IPS DF 6.9 (cell line): Measurements from ENCODE around the gene LASP1NB.
"Not testable (repeated sequence)": the region's sequence is repeated elsewhere in the genome, so short reads cannot be mapped to it uniquely, and the experiment has no call there.

Experiments
- DNase-seq: peaks from one replicate; pipeline ENCODE4 v3.0.0-alpha.2; 2013; ENCODE audit warnings: low read depth, low spot score
- H3K27ac ChIP-seq: one replicate; pipeline ENCODE4 v1.5.1; 2013; ENCODE audit warnings: low read length, control low read depth
- H3K27me3 ChIP-seq: 2 replicates; pipeline ENCODE4 v1.6.1; 2013; ENCODE audit warnings: mild to moderate bottlenecking, low read length; ENCODE audit not compliant: control insufficient read depth, insufficient read depth
- H3K36me3 ChIP-seq: 2 replicates; pipeline ENCODE4 v1.6.1; 2013; ENCODE audit warnings: low read length; ENCODE audit not compliant: control insufficient read depth, insufficient read depth
- H3K4me1 ChIP-seq: 2 replicates; pipeline ENCODE4 v1.6.1; 2013; ENCODE audit warnings: low read length; ENCODE audit not compliant: control insufficient read depth, insufficient read depth
- H3K4me3 ChIP-seq: 2 replicates; pipeline ENCODE4 v1.5.1; 2013; ENCODE audit warnings: mild to moderate bottlenecking, low read length
- H3K9me3 ChIP-seq: 2 replicates; pipeline ENCODE4 v1.6.1; 2013; ENCODE audit warnings: low read length, inconsistent platforms; ENCODE audit not compliant: control insufficient read depth, insufficient read depth
- WGBS: extraction: QIAGEN DNeasy Blood & Tissue Kit; methylation state at CpG from one replicate; pipeline ENCODE4 v1.1.7; 2013; ENCODE audit warnings: mixed read lengths, missing lambda C conversion rate; ENCODE audit not compliant: insufficient read length, insufficient coverage; 5-methylcytosine and 5-hydroxymethylcytosine counted together

The LASP1NB gene

DNA sequence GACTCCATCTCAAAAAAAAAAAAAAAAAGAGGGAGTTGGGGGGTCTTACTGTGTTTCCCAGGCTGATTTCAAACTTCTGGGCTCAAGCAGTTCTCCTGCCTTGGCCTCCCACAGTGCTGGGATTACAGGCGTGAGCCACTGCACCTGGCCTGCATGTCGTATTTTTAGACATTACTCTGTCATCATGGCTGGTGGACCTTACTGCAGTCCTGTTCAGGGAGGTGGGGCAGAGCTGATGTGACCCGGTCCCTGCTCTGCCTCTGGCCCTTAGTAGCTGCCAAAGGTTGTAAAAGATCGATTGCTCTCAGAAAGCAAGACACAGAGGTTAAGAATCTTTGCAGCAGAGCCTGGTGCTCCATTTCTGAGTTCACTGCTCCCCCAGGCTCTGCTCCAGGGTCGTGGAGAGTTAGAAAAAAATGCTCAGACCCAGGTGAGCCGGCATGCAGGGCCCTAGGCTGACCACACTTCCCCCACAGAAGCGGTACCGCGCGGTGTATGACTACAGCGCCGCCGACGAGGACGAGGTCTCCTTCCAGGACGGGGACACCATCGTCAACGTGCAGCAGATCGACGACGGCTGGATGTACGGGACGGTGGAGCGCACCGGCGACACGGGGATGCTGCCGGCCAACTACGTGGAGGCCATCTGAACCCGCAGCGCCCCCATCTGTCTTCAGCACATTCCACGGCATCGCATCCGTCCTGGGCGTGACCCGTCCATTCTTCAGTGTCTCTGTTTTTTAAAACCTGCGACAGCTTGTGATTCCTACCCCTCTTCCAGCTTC, 7.1 kb upstream of the LASP1NB start:
- Histone ChIP-seq H3K27ac (no peak overlapping the region), H3K4me3 (no peak overlapping the region), H3K36me3 (peaks cover 17% of the 10 kb centered on the region; the same call in 1 of the 2 replicates), H3K9me3 (no peaks in the 10 kb centered on the region), H3K4me1 (0 out of 2 replicates have a peak, but pooled peaks cover 2% of the 10 kb centered on the region), H3K27me3 (no peaks in the 10 kb centered on the region)
- no peak for DNase-seq
- no CpG with 5 or more reads among the region's 37 CpGs for WGBS

DNA sequence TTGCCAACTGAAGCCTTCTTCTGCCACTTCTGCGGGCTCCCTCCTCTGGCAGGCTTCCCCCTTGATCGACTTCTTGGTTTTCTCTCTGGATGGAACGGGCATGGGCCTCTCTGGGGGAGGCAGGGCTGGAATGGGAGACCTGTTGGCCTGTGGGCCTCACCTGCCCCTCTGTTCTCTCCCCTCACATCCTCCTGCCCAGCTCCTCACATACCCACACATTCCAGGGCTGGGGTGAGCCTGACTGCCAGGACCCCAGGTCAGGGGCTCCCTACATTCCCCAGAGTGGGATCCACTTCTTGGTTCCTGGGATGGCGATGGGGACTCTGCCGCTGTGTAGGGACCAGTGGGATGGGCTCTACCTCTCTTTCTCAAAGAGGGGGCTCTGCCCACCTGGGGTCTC, 6.5 kb upstream of the LASP1NB start:
- Histone ChIP-seq H3K4me1 (0 out of 2 replicates have a peak, but pooled peaks cover 2% of the 10 kb centered on the region), H3K9me3 (no peaks in the 10 kb centered on the region), H3K4me3 (no peak overlapping the region), H3K36me3 (peaks cover 16% of the 10 kb centered on the region; the same call in 1 of the 2 replicates), H3K27ac (no peak overlapping the region), H3K27me3 (no peaks in the 10 kb centered on the region)
- DNase-seq, result no peak
- no CpG with 5 or more reads among the region's 5 CpGs for WGBS

DNA sequence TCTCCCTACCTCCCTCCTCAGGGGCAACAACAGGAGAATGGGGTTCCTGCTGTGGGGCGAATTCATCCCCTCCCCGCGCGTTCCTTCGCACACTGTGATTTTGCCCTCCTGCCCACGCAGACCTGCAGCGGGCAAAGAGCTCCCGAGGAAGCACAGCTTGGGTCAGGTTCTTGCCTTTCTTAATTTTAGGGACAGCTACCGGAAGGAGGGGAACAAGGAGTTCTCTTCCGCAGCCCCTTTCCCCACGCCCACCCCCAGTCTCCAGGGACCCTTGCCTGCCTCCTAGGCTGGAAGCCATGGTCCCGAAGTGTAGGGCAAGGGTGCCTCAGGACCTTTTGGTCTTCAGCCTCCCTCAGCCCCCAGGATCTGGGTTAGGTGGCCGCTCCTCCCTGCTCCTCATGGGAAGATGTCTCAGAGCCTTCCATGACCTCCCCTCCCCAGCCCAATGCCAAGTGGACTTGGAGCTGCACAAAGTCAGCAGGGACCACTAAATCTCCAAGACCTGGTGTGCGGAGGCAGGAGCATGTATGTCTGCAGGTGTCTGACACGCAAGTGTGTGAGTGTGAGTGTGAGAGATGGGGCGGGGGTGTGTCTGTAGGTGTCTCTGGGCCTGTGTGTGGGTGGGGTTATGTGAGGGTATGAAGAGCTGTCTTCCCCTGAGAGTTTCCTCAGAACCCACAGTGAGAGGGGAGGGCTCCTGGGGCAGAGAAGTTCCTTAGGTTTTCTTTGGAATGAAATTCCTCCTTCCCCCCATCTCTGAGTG, 5.9 kb upstream of the LASP1NB start:
- H3K36me3 ChIP-seq, result peaks cover 10% of the 10 kb centered on the region; the same call in 1 of the 2 replicates
- no CpG with 5 or more reads among the region's 16 CpGs for WGBS

GRCh38 chr17:38920374-38921291, 4.8 kb upstream of the LASP1NB start:
- Histone ChIP-seq H3K36me3 (0 out of 2 replicates have a peak, but pooled peaks cover 2% of the 10 kb centered on the region), H3K27me3 (no peaks in the 10 kb centered on the region), H3K27ac (no peak overlapping the region), H3K9me3 (no peaks in the 10 kb centered on the region), H3K4me1 (0 out of 2 replicates have a peak, but pooled peaks cover 2% of the 10 kb centered on the region), H3K4me3 (no peak overlapping the region)
- no CpG with 5 or more reads among the region's 9 CpGs for WGBS
- no peak for DNase-seq

More for the DNA sequence above, 5.9 kb upstream of the LASP1NB start:
- DNase-seq, result no peak
- Histone ChIP-seq H3K4me1 (0 out of 2 replicates have a peak, but pooled peaks cover 2% of the 10 kb centered on the region), H3K4me3 (no peak overlapping the region), H3K9me3 (no peaks in the 10 kb centered on the region), H3K27me3 (no peaks in the 10 kb centered on the region), H3K27ac (no peak overlapping the region)

DNA sequence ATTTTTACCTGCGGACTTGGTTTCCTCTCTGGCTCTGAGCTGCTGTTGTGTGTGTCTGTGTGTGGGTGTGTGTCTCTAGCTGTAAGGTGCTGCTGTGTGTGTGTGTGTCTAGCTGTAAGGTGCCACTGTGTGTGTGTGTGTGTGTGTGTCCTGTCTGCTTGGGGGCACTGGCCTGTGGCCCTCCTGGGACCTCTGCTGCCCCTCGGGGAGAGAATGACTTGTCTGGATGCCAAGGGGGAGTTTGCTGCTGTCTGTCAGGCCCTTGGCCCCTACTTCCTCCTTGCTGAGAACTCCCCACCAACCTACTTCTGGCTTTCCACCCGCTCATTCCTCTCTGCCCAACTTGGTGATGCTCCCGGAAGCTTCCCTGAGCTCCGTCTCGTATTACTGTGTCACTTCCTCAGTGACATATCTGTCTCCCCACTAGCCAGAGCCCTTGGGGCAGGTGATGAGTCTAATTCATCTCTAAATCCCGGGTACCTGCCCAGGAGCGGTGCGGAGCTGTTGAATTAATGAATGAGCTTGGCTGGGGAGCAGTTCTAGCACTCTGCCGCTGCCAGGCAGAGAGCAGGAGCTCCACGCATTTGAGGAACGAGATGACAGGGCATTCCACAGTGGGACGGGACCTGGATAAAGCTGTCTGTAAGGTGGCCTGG, 3.5 kb upstream of the LASP1NB start:
- no CpG with 5 or more reads among the region's 13 CpGs for WGBS
- DNase-seq, result no peak
- H3K4me1 ChIP-seq, result 0 out of 2 replicates have a peak, but pooled peaks cover 2% of the 10 kb centered on the region
- H3K36me3 ChIP-seq, result 0 out of 2 replicates have a peak, but pooled peaks cover 2% of the 10 kb centered on the region
- no peak overlapping the region for H3K27ac ChIP-seq
- H3K27me3 ChIP-seq, result no peaks in the 10 kb centered on the region
- H3K4me3 ChIP-seq, result no peak overlapping the region
- no peaks in the 10 kb centered on the region for H3K9me3 ChIP-seq

GRCh38 chr17:38922538-38923297, 2.7 kb upstream of the LASP1NB start:
- Histone ChIP-seq H3K4me1 (0 out of 2 replicates have a peak, but pooled peaks cover 2% of the 10 kb centered on the region), H3K4me3 (no peak overlapping the region), H3K27ac (no peak overlapping the region), H3K27me3 (no peaks in the 10 kb centered on the region), H3K9me3 (no peaks in the 10 kb centered on the region), H3K36me3 (0 out of 2 replicates have a peak, but pooled peaks cover 2% of the 10 kb centered on the region)
- WGBS, result no CpG with 5 or more reads among the region's 6 CpGs
- no peak for DNase-seq

DNA sequence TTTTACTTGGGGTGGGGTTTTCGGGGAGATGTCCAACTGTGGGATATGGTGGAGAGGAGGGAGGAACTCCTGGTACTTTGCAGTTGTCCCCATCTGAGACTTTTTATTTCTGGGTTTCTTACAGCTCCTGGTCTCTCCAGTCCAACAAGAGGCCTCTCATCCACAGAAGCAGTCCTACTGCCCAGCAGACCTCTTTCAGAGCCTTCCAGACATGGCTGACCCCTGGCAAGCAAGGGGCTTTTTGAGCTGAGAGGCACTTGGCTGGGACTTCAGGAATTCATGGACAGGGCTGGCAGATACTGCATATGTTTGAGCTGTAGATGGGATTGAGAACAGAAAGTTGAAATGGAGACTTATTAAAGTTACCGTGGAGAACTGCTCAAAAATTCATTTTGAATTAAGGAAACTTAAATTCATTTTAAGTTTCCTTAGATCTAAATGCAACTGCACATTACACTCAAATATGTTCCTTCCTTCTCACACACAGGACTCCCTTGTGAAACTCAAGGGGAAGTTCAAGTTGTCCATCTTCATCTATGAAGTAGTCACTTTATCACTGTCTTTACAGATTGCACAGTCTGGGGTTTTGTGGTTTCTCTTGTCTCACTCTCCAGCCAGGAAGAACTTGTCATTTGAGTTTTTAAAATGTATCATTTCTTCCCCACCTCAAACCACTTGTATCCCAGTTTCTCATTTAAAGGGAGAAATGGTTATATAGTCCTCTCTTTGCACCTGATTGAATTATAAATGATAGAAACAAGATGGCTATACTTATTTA, 1.1 kb downstream of the LASP1NB start:
- WGBS, result no CpG with 5 or more reads among the region's 2 CpGs
- no peak for DNase-seq
- Histone ChIP-seq H3K4me1 (0 out of 2 replicates have a peak, but pooled peaks cover 2% of the 10 kb centered on the region), H3K27ac (no peak overlapping the region), H3K4me3 (no peak overlapping the region), H3K36me3 (no peaks in the 10 kb centered on the region), H3K27me3 (no peaks in the 10 kb centered on the region), H3K9me3 (no peaks in the 10 kb centered on the region)

GRCh38 chr17:38930782-38931181, 5.4 kb downstream of the LASP1NB start:
- H3K4me1 ChIP-seq, H3K4me3 ChIP-seq, H3K9me3 ChIP-seq, H3K27me3 ChIP-seq, H3K36me3 ChIP-seq, H3K27ac ChIP-seq, DNase-seq: not testable (repeated sequence)
- no CpG with 5 or more reads among the region's 36 CpGs for WGBS

DNA sequence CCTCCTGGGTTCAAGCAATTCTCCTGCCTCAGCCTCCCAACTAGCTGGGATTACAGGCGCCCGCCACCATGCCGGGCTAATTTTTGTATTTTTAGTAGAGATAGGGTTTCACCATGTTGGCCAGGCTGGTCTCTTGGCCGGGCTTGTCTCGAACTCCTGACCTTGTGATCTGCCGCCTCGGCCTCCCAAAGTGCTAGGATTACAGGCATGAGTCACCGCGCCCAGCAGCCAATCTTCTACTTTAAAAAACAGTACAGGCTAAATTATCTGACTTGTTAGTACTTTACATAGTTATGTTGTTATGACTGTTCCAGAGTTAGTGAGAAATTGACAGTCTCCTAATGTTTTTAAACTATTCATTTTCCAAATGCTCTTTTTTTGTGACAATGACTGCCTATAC, 8.5 kb downstream of the LASP1NB start:
- not testable (repeated sequence) for H3K36me3 ChIP-seq, H3K4me1 ChIP-seq, H3K27me3 ChIP-seq, DNase-seq, H3K4me3 ChIP-seq, H3K9me3 ChIP-seq, H3K27ac ChIP-seq
- WGBS, result no CpG with 5 or more reads among the region's 9 CpGs
